IPS DF 4.7 (cell line): ENCODE results near the gene APLN.

Experiments
- DNase-seq: peaks from one replicate; pipeline ENCODE4 v3.0.0-alpha.2; 2013; ENCODE audit warnings: low spot score; ENCODE audit errors: extremely low read depth

Gene APLN

GRCh38 chrX:129661369-129661768 lies 6.6 kb upstream of the APLN start:
- no peak for DNase-seq

- DNase-seq = no peak
Observed at GRCh38 chrX:129659861-129660260, 5.1 kb upstream of the APLN start.

DNA sequence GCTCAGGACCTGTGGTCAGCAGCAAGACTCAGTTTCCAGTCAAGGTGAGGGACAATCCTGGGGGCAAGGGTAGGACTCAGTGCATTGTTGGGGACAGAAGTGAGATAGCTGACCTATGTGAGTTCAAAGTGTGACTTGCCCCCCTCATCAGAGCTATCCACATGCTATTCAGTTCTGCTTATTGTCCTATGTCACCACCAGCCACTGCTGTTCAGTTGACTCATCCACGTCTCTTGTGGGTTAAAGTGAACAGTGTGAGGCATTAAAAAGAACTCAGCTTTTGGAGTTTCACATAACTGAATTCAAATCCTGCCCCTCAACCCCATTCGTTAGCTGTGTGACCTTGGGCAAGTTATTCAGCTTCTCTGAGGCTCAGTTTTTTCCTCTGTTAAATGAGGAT lies 4.4 kb upstream of the APLN start:
- no peak for DNase-seq

DNA sequence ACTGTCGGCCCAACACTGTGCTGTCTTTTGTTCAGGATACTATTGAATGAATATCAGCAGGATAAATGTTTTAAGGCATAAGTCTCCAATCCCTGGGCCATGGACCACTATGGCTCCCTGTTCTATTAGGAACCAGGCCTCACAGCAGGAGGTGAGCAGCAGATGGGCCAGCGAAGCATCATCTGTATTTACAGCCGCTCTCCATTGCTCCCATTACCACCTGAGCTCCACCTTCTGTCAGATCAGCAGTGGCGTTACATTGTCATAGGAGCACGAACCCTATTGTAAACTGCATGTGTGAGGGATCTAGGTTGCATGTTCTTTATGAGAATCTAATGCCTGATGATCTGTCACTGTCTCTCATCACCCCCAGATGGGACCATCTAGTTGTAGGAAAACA lies 3.7 kb upstream of the APLN start:
- DNase-seq = no peak

DNA sequence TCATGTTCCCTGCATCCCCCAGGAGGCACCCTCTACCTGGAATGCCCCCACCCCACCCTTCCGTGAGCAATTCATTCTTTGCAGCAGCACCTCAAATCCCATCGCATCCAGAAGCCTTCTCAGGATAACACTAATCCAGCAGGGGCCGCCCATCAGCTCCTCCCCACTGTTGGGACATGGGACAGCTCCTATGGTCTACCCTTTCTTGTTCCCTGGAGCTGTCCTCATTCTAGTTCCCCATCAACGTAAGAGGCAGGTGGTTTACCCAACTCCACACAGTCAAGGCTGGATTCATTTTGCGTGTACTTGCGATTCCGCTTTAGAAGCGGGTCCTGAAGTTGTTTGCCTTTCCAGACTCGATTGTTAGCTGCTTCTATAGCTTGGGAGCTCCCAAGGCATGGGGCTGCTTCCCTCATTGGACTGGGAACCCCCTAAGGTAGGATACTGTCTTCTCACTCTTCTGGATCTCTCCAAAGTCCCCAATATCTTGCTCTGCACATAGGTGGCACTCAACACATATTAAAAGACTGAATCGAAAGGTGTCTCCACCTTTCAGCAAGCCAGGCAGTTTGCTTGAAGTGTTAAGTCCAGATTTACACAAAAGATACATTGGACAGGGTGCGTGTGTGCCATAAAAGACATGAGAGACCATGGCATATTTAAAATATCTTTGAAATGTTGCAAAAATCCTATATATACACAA lies 942 bp upstream of the APLN start:
- no peak for DNase-seq

DNA sequence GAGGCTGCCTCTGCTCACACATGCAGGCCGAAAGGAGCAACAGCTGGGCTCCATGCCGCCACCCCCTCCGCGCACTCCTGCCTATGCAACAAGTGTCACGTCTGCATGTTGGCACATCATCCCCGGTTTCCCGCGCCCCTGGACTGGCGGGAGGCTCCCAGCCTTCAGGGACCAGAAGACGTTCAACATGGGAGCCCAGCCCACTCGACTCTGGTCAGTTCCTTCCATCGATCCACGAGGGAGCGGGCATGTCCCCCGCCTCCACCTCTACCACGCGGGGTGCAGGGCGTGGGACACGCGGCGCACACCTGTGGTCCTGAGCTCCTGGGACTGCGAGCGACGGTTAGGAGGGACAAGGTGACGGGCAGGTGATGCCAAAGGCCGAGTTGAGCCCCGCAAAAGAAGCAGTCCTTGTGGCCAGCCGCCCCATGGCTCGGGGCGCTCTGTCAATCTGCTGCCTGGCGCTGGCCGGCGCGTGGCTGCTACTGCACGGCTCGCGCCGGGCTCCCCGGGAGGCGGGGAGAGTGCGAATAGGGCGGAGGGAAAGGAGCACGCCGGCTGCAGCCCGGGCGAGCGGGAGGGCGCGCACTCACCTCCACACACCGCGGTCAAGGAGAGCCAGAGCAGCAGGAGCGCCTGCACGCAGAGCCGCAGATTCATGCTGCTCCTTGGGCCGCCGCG lies 645 bp downstream of the APLN start:
- no peak for DNase-seq

DNA sequence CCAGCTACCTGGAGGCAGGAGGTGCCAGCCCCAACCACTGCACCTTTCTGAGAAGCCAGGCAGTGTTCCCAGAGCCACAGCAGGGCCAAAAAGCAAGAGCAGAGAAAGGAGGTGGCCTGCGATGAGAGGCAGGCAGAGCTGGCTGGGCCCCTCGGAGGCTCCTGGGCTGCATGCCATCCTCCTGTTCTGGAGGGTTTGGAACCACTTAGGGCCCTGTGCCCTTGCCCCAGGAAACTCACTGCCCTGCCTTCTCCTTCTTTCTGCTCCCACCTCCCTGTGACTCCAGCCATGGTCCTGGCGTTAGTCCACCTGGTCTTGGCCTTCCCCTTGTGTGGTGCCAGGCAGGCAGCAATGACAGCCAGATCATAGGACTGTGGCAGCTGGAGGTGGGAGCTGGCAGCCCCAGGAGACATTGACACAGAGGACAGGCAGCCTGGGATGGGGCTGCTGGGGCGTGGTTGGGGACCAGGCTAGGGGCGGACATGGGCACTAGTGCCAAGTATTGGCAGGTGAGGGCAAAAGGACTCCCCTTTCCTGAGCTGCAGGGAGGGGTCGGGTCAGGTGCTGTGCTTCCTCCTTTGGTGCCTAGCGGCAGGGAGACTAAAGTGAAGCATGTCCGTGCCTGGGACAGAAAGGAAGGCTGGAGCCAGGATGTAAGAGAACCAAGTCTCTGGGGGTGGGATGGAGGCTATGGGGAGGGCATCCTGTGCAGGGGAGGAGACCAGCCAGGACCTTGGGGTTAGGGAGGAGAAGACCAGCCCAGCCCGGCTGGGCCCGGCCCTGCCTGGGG lies 1.4 kb downstream of the APLN start:
- no peak for DNase-seq

DNA sequence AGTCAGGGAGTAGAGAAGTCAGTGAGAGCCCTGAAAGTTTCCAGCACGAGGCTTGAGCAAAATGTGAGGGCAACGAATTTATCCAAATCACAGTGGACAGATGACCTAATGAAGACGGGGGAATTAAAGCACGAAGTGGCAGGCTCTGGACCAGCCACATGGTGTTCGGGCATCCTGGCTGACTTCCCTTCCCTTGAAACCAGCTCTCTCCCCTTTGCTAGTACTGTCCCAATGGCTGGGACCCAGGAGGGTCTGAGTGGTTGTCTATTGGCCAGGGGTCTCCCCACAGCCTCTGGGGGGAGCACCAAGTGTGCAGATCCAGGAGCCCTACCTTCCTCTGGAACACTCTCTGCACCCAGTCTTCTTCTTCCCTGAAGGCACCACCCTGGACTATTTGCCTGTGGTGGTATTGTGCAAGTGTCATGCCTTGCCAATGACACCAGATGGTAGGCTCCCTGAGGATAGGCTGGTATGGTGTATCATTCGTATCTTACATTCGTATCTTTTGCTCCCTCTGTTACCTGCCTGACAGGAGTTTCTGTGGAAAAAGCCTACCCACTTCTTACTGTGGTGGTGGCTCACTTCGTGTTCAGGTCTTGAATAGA lies 2.1 kb downstream of the APLN start:
- DNase-seq = no peak

DNA sequence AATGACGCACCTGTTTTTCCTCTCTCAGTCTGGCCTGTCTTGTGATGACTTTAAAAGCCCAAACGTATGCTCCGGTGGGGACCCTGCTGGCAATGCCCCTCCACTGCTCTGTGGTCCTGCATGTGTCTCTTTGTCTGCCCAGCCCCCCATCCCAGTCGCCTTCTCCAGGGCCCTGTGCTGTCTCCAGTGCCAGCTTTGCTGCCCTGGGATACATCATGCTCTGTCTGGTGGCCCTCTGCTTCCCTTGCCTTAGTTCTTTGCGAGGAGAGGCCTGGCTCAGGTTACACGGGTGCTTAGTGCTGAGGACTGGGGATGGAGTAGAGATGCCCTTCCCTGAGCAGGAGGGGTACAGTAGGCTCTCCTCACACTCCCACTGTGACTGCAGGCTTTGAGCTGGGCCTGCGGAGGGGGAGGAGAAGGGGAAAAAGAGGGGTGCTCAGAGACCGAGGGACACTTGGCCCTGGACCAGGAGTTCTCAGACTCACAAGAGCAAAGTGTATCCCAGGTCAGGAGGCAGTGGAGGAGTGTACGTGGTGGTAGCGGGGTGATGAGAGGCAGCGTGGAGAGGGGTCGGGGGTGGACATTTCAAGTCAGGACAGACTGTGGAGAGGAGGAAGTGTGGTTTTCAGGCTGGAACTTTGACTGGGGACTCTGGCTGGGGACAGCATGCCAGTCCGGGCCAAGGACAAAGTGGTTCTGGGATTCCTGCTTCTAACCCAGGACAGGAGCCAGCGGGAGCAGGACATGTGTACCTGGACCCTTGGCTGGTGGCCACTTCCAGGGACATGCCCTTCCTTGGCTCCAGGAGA lies 2.8 kb downstream of the APLN start:
- DNase-seq = no peak

- DNase-seq = no peak
Observed at GRCh38 chrX:129650821-129651510, 3.8 kb downstream of the APLN start.

- DNase-seq = no peak
Observed at GRCh38 chrX:129650183-129650689, 4.5 kb downstream of the APLN start.

DNA sequence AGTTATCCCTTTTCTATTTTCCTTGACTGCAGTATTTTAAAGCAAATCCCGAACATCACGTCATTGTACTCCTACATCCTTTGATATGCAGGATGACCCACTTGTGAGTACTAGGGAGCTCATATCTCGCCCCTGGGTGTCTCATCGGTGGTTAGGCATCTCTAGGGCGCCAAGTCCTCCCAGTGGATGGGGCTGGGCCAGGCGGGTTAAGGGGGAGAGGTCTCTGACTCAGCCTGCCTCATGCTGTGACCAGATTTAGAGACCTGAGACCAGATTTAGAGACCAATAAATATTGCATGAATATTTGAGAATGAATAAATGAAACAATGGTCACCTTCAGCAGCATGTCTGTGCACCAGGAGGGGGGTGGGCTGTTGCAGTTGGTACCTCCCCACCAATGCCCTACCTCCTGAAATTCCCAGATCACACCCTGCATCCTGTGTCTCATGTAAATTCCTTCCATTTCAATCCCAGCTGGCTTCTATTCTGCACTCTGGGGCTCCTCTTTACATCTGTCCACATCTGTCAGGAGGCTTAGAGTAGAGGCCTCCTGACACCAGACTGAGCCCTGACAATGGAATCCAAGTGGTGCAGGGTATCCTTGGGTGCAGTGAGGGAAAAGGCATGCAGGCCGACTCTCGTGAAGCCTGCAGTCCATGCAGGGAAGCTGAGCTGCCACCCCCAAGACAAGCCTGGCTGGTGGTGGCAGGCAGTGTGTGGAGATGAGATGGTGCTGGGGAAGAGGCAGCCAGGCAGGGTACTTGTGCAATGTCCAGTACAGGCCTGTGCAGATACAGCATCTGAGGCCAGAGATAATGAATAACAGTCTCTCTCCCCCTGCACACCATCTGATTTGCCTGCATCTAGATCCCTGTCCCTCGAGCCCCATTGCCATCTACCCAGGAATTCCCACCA lies 5.2 kb downstream of the APLN start:
- no peak for DNase-seq

DNA sequence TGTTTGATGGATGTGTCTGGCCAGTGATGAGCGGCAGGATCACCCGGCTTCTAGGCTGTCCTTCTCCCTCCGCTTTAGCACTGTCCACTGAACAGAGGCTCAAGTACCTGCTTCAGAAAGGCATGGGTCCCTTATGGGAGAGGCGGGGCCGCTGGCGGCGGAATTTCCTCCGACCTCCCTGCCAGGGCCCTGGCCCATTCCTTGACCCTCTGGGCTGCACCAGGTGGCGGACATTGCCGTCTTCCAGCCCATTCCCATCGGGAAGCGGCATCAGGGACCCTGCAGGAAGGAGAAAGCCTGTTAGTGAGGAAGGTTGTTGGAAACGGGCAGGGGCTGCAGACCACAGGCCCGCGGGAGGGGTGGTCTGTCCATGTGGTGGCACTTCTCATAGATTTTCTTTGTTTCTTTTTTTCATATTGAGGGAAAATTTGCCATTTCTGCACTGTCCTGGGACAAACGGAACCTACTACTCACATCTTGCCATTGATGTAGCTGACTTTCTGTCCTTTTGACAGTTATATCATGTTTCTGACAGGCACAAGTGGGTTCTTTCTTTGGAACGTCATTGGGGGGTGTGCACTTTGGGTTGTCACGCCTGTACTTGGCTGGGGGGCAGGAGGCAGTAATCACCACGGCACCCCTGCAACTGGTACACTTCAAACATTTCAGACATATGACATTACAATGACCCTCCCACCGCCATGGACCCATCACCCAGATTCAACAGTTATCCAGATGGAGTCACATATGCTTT lies 6.1 kb downstream of the APLN start:
- no peak for DNase-seq

DNA sequence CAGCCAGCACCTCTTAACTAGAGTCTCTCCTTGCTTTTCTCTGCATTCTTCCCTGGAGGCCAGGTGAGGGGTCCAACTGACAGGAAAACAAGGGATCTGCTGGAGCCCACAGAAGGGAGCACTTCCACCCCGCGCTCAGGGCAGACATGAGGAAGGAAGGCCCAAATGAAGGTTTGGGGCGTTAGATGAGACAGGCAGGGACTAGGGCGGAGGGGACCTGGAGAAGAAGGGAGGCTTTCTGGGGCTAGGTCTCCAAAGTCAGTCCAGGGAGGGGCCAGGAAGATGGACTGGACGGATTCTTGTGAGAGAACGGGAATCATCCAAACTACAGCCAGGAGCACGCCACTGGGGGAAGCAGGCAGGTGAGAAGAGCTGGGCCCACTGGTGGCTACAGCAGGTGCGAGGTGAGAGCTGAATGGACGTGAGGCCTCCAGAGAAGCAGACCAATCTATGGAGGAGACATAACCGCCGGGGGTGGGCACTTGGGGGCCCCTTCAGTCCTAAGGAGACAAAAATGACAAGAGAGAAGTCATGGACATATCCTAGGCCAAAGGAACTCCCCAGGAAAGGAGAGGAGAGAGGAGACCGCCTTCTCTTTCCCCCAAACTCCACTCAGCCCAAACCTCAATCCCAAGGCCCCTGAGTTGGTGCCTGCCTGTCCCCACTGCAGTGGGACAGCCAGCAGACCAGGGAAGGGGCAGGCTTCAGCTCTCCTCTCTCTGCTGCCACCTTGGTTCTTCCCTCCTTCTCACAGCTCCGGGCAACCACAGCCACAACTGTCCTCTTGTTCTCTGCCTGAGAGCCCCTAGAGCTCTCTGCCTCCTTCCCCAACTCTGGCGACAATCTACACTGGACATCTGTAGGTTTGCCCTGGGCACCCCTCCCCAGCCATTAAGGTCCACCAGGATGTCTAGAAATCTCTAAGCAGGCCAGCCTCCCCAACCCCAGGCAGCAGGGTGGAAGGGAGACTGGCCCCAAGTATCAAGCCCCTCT lies 7.0 kb downstream of the APLN start:
- DNase-seq = no peak

GRCh38 chrX:129646566-129647417 lies 8.0 kb downstream of the APLN start:
- DNase-seq = no peak

GRCh38 chrX:129642641-129643040 lies 12.1 kb downstream of the APLN start:
- DNase-seq = no peak
